GM04504 (cell line): Measurements from ENCODE around the gene PLXNA3.

Experiments used
- DNase-seq: peaks from one replicate; pipeline ENCODE4 v3.0.0-alpha.2; 2012; ENCODE audit warnings: low read depth

Gene PLXNA3

GRCh38 chrX:154502098-154502497 is 44.0 kb downstream of the PLXNA3 start:
- no peak for DNase-seq

GRCh38 chrX:154502989-154503388 is 44.9 kb downstream of the PLXNA3 start:
- no peak for DNase-seq

GRCh38 chrX:154505734-154506133 is 47.7 kb downstream of the PLXNA3 start:
- DNase-seq, result no peak

GRCh38 chrX:154506483-154507332 is 48.6 kb downstream of the PLXNA3 start:
- no peak for DNase-seq

- no peak for DNase-seq
Observed at GRCh38 chrX:154507673-154508383, 49.7 kb downstream of the PLXNA3 start.

- DNase-seq, result no peak
Observed at GRCh38 chrX:154508384-154508745, 50.3 kb downstream of the PLXNA3 start.

GRCh38 chrX:154509455-154509854 is 51.4 kb downstream of the PLXNA3 start:
- no peak for DNase-seq

GRCh38 chrX:154511761-154512160 is 53.7 kb downstream of the PLXNA3 start:
- no peak for DNase-seq

GRCh38 chrX:154512879-154513553 is 54.9 kb downstream of the PLXNA3 start:
- DNase-seq, result no peak

GRCh38 chrX:154513716-154514115 is 55.6 kb downstream of the PLXNA3 start:
- no peak for DNase-seq

GRCh38 chrX:154515090-154515965 is 57.2 kb downstream of the PLXNA3 start:
- no peak for DNase-seq

GRCh38 chrX:154515966-154516655 is 58.0 kb downstream of the PLXNA3 start, which contains the start of gene FAM3A:
FAM3A (minus strand) TSS chrX:154516232; CDS start chrX:154515772, 460 bp downstream.
- DNase-seq, result peak; percentile 69

GRCh38 chrX:154516656-154517100 is 58.6 kb downstream of the PLXNA3 start:
- DNase-seq, result peak; percentile 17

GRCh38 chrX:154517101-154517781 is 59.2 kb downstream of the PLXNA3 start:
- no peak for DNase-seq

GRCh38 chrX:154519389-154519788 is 61.3 kb downstream of the PLXNA3 start:
- no peak for DNase-seq

- DNase-seq, result no peak
Observed at GRCh38 chrX:154525606-154526490, 67.8 kb downstream of the PLXNA3 start.

- DNase-seq, result peak; percentile 58
Observed at GRCh38 chrX:154526901-154527675, 69.0 kb downstream of the PLXNA3 start.
